ENCODE data around the gene DGCR2.
"Not testable (repeated sequence)": the region's sequence is repeated elsewhere in the genome, so short reads cannot be mapped to it uniquely, and the experiment has no call there.

The DGCR2 gene

DNA sequence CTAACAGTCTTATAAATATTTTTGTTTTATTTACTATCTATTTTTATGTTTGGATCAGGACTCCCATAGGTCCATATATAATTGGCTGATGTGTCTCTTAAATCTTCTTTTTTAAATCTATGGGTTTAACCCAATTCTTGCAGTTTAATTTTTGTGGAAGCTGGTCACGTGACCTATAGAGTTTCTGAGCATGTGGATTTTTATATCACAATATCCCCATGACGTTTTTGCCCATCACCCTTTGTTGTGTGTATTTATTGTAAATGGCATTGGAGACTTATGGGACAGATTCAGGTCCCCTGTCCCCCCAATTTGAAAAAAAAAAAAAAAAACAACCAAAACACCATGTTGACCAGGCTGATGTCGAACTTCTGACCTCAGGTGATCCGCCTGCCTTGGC is 107.3 kb downstream of the DGCR2 start:
- TF ChIP-seq, protein P1, sequence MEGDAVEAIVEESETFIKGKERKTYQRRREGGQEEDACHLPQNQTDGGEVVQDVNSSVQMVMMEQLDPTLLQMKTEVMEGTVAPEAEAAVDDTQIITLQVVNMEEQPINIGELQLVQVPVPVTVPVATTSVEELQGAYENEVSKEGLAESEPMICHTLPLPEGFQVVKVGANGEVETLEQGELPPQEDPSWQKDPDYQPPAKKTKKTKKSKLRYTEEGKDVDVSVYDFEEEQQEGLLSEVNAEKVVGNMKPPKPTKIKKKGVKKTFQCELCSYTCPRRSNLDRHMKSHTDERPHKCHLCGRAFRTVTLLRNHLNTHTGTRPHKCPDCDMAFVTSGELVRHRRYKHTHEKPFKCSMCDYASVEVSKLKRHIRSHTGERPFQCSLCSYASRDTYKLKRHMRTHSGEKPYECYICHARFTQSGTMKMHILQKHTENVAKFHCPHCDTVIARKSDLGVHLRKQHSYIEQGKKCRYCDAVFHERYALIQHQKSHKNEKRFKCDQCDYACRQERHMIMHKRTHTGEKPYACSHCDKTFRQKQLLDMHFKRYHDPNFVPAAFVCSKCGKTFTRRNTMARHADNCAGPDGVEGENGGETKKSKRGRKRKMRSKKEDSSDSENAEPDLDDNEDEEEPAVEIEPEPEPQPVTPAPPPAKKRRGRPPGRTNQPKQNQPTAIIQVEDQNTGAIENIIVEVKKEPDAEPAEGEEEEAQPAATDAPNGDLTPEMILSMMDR (IDR thresholded peaks at IDR 0.05; ENCODE audit: low read length, missing control alignments), result no peak
- no peak overlapping the region for H3K4me3 ChIP-seq (replicated peaks; ENCODE audit: low read depth, low read length)
- no peak for DNase-seq (ENCODE audit: low read depth)

DNA sequence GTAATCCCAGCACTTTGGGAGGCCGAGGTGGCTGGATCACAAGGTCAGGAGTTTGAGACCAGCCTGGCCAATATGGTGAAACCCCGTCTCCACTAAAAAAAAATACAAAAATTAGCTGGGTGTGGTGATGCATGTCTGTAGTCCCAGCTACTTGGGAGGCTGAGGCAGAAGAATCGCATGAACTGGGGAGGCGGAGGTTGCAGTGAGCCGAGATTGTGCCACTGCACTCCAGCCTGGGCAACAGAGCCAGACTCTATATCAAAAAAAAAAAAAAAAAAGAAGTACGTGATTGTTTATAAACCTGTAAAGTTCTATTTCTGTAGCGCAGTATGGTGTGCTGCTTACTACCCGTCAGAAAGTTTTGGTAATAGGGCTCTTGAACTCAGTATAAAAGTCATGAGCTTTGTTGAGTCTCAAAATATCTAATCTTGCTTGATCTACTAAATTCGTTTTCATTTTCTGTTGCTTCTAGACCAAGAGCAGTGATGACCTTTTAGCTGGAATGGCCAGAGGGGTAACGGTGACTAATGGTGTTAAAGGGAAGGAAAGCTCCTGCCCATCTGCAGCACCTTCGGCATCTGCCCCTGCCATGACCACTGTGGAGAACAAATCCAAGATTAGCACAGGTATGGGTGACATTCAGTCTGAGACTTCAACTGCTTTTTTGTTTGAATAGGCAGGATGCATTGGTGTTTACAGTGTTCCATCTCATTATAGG is 108.2 kb downstream of the DGCR2 start:
- not testable (repeated sequence) for H3K4me3 ChIP-seq (replicated peaks; ENCODE audit: low read depth, low read length); DNase-seq (ENCODE audit: low read depth)

DNA sequence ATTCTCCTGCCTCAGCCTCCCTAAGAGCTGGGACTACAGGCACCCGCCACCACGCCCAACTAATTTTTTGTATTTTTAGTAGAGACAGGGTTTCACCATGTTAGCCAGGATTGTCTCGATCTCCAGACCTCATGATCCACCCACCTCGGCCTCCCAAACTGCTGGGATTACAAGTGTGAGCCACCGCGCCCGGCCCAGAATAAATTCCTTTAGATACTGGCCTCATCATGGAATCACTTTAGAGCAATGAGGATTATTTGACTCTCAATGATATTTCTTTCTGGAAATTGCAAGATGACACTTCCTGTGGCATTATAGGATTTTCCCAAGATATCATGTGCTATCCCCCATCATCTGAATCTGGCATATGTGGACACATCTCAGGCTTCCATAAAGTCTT is 108.8 kb downstream of the DGCR2 start:
- not testable (repeated sequence) for H3K4me3 ChIP-seq (replicated peaks; ENCODE audit: low read depth, low read length); DNase-seq (ENCODE audit: low read depth)

DNA sequence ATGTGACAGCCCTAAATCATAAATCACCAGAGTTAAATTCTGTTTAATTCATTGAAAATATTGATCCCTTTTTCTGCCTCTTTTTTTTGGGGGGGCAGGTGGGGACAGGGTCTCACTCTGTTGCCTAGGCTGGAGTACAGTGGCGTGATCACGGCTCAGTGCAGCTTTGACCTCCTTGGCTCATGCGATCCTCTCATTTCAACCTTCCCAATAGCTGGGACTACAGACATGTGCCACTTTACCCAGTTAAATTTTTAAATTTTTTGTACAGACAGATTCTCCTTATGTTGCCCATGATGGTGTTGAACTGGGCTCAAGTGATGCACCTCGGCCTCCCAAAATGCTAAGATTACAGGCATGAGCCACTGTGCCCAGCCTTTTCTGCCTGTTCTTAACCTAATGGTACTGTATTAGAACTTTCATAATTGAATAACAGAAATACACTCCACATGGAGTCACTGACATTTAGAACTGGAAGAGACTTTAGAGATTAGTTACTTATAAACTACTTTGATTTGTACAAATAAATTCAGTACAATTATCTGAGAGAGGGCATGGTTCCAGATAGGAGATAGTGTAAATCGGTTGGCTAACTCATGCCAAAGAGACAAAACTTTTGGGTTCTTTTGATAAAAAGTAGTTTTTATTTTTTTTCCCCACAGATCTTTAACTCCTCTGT is 109.8 kb downstream of the DGCR2 start:
- no peak overlapping the region for H3K4me3 ChIP-seq (replicated peaks; ENCODE audit: low read depth, low read length)
- TF ChIP-seq, protein P1 (IDR thresholded peaks at IDR 0.05; ENCODE audit: low read length, missing control alignments), result no peak
- no peak for DNase-seq (ENCODE audit: low read depth)

DNA sequence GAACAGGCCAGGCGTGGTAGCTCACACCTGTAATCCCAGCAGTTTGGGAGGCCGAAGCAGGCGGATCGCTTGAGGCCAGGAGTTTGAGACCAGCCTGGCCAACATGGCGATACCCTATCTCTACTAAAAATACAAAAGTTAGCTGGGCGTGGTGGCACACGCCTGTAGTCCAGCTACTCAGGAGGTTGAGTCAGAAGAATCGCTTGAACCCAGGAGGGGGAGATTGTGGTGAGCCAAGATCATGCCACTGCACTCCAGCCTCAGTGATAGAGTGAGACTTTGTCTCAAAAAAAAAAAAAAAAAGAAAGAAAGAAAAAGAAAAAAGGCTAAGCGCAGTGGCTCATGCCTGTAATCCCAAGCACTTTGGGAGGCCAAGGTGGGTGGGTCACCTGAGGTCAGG is 110.6 kb downstream of the DGCR2 start:
- H3K4me3 ChIP-seq (replicated peaks; ENCODE audit: low read depth, low read length); DNase-seq (ENCODE audit: low read depth): not testable (repeated sequence)

DNA sequence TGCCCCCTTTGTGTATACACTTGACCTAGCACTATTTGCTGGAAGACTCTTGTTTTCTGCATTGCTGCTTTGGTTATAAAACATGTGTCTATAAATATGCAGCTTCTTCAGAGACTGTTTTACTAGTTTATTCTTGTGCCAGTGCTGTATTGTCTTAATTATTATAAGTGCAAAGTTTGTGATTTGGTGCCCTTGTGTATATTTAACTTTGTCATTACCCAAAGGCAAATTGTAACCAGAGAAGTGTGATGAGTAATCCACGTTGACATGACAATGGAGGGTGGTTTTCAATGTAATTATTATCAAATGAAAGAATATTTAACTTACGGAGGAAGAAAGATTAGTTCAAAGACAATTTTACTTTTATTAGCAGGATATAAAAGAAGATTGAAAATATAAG is 111.1 kb downstream of the DGCR2 start:
- TF ChIP-seq, protein P1 (IDR thresholded peaks at IDR 0.05; ENCODE audit: low read length, missing control alignments), result no peak
- no peak overlapping the region for H3K4me3 ChIP-seq (replicated peaks; ENCODE audit: low read depth, low read length)
- DNase-seq (ENCODE audit: low read depth), result no peak

DNA sequence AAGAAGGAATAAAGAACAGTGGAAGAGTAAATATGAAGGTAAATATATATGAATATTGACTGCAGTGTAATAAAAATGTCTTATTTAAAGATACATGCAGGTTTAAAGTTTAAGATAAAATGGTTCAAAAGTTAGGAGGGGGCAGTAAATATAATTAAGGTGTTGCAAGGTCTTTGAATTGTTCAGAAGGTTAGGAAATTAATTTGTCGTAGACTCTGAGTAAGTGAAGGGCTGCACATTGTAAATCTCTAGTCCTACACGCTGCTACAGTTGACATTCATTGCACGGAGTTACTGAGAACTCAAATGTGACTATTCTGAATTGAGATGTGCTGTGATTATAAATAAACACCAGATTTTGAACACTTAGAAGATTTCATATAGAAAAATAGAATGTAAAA is 116.3 kb downstream of the DGCR2 start:
- TF ChIP-seq, protein P1 (IDR thresholded peaks at IDR 0.05; ENCODE audit: low read length, missing control alignments), result no peak
- no peak for DNase-seq (ENCODE audit: low read depth)
- H3K4me3 ChIP-seq (replicated peaks; ENCODE audit: low read depth, low read length), result no peak overlapping the region

DNA sequence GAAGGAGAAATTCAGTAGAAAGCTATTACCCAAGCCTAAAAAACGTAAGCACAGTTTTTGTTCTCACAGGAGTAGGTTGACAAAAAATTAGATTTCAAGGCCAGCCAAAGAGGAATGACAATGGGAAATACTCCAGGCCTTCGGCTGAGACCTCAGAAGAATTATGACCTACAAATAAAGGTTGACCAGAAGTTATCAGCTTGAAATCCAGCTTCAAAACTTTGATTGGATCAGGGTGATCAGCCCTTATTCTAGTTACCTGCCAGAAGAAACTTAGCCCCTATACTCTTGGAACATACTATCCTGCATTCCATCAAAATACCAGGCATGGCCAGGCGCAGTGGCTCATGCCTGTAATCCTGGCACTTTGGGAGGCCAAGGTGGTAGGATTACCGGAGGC is 117.7 kb downstream of the DGCR2 start:
- H3K4me3 ChIP-seq (replicated peaks; ENCODE audit: low read depth, low read length), result no peak overlapping the region
- no peak for DNase-seq (ENCODE audit: low read depth)
- TF ChIP-seq, protein P1 (IDR thresholded peaks at IDR 0.05; ENCODE audit: low read length, missing control alignments), result no peak
